Kidney epithelial cell (primary cell): ENCODE data around the gene SUB1. TPM values are rescaled to one million over a fixed set of nuclear protein-coding genes. Genes with fewer than 3 reads are reported as not detected.
"Not testable (repeated sequence)": the region's sequence is repeated elsewhere in the genome, so short reads cannot be mapped to it uniquely, and the experiment has no call there.

Source experiments
- DNase-seq: peaks from one replicate; pipeline ENCODE4 v3.0.0-alpha.2; 2010; ENCODE audit warnings: low read depth
- H3K27me3 ChIP-seq: 2 replicates; pipeline ENCODE4 v1.6.0; 2011; ENCODE audit warnings: low read length; ENCODE audit not compliant: control insufficient read depth, insufficient read depth
- H3K36me3 ChIP-seq: 2 replicates; pipeline ENCODE4 v1.5.1; 2011; ENCODE audit warnings: low read length; ENCODE audit not compliant: control insufficient read depth, insufficient read depth
- H3K4me3 ChIP-seq: 2 replicates; pipeline ENCODE4 v1.5.1; 2011; ENCODE audit warnings: low read depth, mild to moderate bottlenecking, control low read depth, low read length
- total RNA-seq: library from RNA; depleted of rRNA; stranded (reverse); fragments of >200 nt; gene quantifications from 2 replicates; pipeline ENCODE4 v1.2.3, GENCODE V29; 2015
- TF ChIP-seq, protein P1 (sequence below): IDR thresholded peaks from 2 replicates; pipeline ENCODE4 v1.5.1; 2011; ENCODE audit warnings: mild to moderate bottlenecking, moderate library complexity, low read length, control low read depth, inconsistent platforms; ENCODE audit not compliant: insufficient read depth, poor library complexity, severe bottlenecking

Gene SUB1
- total RNA-seq, 1 donor from 2014 or later, result 199 TPM

DNA sequence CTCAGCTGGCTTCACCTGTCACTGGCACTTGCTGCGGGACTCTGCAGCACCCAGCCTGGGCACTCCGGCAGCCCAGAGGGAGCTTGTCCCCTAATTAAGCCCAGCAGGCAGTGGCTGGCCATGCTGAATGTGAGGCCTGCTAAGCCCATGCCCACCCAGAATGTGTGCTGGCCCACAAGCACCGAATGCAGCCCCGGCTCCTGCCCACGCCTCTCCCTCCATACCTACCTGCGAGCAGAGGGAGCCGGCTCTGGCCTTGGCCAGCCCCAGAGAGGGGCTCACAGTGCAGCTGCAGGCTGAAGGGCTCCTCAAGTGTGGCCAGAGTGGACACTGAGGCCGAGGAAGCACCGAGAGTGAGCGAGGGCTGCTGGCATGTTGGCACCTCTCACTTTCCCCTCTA is 32.4 kb upstream of the SUB1 start:
- Histone ChIP-seq H3K27me3 (no peaks in the 10 kb centered on the region), H3K4me3 (no peak overlapping the region), H3K36me3 (no peaks in the 10 kb centered on the region)
- DNase-seq, result no peak
- TF ChIP-seq, protein P1, sequence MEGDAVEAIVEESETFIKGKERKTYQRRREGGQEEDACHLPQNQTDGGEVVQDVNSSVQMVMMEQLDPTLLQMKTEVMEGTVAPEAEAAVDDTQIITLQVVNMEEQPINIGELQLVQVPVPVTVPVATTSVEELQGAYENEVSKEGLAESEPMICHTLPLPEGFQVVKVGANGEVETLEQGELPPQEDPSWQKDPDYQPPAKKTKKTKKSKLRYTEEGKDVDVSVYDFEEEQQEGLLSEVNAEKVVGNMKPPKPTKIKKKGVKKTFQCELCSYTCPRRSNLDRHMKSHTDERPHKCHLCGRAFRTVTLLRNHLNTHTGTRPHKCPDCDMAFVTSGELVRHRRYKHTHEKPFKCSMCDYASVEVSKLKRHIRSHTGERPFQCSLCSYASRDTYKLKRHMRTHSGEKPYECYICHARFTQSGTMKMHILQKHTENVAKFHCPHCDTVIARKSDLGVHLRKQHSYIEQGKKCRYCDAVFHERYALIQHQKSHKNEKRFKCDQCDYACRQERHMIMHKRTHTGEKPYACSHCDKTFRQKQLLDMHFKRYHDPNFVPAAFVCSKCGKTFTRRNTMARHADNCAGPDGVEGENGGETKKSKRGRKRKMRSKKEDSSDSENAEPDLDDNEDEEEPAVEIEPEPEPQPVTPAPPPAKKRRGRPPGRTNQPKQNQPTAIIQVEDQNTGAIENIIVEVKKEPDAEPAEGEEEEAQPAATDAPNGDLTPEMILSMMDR, result no peak

DNA sequence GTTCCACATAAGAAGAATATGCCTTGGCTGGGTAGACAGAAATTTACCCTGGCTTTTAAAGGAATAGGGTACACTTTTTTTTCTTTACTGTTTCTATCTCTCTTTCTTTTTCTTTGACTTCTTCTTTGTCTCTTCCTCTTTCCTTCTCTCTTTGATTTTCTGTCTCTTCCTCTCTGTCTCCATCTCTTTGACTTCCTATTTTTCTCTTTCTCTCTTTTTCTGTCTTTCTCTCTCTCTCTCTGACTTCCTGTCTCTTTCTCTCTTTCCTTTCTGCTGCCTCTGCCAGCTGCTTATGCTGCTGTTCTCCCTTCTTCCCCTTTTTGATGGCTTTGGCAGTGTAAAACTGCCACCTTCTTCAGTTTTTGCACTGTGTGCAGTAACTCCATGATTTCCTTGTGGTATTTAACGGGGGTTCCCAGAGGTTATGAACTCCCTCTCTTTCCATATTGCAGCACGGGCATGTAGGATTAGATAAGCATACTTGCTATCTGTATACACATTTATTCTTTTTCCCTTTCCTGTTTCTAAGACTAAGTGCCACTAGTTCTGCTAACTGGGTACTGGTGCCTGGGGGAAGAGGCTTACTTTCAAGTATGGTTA is 31.1 kb upstream of the SUB1 start:
- not testable (repeated sequence) for H3K27me3 ChIP-seq, H3K4me3 ChIP-seq, DNase-seq, H3K36me3 ChIP-seq

GRCh38 chr5:32556543-32556942 is 28.8 kb upstream of the SUB1 start:
- H3K27me3 ChIP-seq, DNase-seq, H3K4me3 ChIP-seq, H3K36me3 ChIP-seq: not testable (repeated sequence)

DNA sequence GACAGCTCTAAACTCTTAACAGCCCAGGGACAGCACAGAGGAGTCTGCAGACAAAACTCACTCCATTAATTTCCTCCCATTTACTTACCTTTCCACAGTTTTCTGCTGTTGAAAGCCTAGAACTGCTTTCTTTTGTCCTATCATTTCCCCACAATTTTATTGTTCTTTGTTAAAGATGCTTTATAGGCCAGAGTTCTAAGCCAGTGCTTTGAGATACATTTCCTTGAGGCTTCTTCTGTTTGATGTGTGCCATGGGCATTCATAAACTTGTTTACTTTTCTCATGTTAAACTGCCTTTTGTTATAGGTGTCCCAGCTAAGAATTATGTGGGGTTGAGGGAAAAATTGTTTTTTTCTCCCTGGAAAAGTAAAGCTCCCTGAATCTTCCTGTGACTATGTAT is 25.9 kb upstream of the SUB1 start:
- Histone ChIP-seq H3K27me3 (no peaks in the 10 kb centered on the region), H3K36me3 (no peaks in the 10 kb centered on the region), H3K4me3 (no peak overlapping the region)
- no peak for DNase-seq
- TF ChIP-seq, protein P1, result no peak

GRCh38 chr5:32559921-32560320 is 25.4 kb upstream of the SUB1 start:
- TF ChIP-seq, protein P1, result no peak
- Histone ChIP-seq H3K27me3 (no peaks in the 10 kb centered on the region), H3K36me3 (no peaks in the 10 kb centered on the region), H3K4me3 (no peak overlapping the region)
- DNase-seq, result no peak

DNA sequence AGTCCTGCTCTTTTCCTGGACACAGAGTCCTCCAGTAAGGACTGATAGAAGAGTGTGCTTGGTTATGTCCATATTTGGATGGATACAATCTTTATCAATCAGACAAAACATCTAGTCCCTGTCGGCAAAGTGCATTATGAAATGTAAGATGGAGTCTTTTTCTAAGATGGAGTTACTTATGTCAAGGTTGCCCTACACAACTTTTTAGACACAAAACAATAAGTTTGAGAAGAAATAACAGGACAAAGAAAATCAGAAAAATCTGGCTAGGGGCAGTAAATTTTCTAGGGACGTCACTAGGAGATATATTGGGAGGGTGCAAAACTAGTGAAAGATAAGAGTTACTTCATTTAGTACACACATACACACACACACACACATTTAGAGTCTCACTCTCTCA is 23.3 kb upstream of the SUB1 start:
- no peak for DNase-seq
- Histone ChIP-seq H3K27me3 (no peaks in the 10 kb centered on the region), H3K36me3 (no peaks in the 10 kb centered on the region), H3K4me3 (no peak overlapping the region)
- TF ChIP-seq, protein P1, result no peak

DNA sequence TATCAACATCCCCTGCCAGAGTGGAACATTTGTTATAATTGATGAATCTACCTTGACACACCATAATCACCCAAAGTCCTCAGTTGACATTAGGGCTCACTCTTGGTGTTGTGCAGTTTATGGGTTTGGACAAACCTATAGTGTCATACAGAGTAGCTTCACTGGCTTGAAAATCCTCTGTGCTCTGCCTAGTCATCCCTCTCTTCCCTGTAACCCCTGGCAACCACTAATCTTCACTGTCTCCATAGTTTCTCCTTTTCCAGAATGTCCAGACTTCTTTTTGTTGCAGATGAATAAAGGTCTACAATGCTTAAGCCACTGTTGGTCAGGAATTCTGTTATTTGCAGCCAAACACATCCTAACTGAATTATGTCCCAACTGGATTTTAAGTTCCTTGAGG is 22.5 kb upstream of the SUB1 start:
- H3K4me3 ChIP-seq, result no peak overlapping the region
- no peak for DNase-seq
- TF ChIP-seq, protein P1, result no peak
- H3K36me3 ChIP-seq, result no peaks in the 10 kb centered on the region
- no peaks in the 10 kb centered on the region for H3K27me3 ChIP-seq
